ENCODE results near the gene P4HA2.
A peak's percentile ranks its signal among the peaks of the same experiment; 100 is the strongest.

P4HA2 gene

DNA sequence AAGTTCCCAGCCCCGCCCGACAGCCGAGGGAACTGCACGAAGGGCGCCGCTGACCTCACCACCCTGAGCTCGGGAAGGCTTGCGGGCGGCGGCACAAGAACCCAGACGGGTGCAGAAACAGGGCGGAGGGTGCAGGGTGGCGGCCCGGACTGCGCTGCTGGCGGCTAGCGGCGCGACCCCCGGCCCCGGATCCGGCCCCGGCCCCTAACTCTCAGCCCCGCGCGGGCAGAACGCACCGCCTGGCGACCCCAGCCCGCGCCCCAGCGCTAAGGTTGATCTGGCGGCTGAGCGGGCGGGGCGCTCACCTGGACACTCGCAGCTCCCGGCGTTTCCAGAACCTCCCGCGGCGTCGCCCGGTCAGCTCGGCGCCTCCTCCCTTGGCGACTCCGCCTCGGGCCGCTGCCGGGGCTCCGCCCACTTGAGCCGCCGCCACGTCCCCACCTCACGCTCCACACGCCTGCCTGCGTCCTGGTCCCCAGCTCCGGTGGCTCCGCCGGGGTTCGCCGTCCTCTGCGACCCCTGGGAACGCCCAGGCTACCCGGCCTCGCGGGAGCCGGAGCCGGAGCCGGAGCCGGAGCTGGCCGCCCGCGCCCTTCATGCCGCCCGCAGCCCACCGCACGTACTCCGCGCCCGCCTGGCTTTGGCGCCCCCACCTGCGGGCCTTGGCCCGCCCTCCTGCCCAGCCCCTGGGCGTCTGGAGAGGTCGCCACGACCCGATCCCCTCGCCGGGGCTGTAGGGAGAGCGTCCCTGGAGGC is at the start of gene P4HA2:
Gene P4HA2, minus strand, starts transcription at position 369 of the 756 bp plus-strand sequence. CDS start 9,227 bp downstream, outside the sequence.
- no peak for DNase-seq (ENCODE audit: low read depth)

GRCh38 chr5:132277256-132277655 is 49.6 kb upstream of the P4HA2 start:
- DNase-seq (ENCODE audit: low read depth): no peak

DNA sequence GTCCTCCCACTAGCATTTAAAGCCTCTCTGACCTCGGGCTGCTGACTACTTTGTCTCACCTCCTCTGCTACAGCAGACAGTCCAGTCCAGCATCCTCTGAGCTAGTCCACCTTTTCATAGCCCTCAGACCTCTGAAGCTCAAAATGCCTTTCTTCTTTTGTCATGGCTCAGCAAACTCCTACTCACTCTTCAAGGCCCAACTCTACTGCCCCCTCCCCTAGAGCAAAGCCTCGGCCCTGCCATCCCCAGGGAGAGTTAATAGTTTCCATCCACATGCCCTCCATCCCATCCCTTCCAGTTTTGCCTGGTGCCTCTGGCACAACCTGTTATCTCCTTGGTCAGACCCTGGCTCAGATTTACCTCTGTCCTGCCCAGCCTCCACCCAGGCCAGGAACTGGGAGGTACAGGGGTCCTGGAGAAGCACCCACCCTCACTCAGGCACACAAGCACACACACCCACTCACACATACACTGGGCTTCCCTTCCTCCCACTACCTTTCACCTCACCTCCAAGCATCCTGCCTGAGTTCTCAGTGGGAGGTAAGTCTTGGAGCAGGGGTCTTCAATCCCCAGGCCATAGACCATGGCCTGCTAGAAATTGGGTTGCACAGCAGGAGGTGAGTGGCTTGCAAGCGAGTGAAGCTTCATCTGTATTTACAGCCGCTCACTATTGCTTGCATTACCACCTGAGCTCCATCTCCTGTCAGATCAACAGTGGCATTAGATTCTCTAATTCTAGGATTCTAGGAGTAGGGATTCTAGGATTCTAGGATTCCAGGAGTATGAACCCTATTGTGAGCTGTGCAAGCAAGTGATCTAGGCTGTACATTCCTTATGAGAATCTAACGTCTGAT is 47.9 kb upstream of the P4HA2 start:
- no peak for DNase-seq (ENCODE audit: low read depth)

DNA sequence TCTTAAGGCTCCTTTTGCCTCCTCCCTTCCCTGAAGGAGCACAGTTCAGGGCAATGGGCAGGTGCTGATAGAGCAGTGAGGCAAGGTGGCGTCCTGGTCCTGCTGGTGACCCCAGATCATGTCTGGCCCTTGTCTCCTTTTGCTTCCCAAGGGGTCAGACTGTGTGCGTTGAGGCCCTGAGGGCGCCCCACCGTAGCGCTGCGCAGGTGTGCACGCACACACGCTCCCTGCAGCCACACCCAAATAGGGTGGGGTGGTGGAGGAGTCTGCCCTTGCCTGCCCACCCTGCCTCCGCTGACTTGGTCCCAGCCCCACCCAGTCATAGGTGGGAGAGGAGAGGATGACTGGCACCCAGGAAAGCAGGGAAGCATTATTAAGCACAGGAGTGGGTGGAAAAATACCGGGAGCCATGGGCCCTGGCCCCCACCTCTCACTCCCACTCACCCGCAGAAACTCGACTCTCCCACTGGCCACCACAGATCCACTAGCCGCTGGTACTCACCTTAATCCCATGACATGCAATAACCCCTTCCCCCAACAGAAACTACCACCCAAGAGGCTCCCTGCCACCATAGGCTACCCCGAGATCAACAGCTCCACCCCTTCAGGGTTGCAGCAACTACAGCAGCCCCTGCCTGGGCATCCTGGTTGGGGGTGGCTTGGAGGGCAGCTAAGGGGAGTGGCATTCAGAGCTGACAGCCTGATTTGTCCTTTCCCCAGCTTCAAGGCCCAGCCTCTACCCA is 46.6 kb upstream of the P4HA2 start:
- no peak for DNase-seq (ENCODE audit: low read depth)

DNA sequence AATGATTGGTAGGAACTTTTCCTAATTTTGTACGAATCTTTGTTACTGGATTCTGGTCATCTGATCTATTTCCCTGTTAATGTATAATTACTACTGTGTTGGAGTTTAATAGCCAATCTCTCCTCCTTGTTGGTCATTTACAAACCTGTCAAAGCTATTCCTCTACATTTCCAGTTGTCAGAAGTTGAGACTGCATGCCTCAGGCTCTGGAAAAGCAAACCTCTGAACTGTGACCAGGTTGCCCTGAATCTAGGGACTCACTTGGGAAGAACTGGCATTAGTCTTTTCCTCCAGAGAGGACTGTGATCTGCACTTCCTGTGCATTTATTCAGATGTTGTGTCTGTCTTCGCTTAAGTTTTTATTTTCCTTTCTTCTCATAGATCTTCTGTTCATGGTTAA is 46.0 kb upstream of the P4HA2 start:
- no peak for DNase-seq (ENCODE audit: low read depth)

- no peak for DNase-seq (ENCODE audit: low read depth)
Measured at GRCh38 chr5:132272311-132273210, 44.9 kb upstream of the P4HA2 start.

GRCh38 chr5:132271251-132272246 is 43.9 kb upstream of the P4HA2 start:
- DNase-seq (ENCODE audit: low read depth): no peak

- DNase-seq (ENCODE audit: low read depth): no peak
Measured at GRCh38 chr5:132270706-132271105, 43.1 kb upstream of the P4HA2 start.

DNA sequence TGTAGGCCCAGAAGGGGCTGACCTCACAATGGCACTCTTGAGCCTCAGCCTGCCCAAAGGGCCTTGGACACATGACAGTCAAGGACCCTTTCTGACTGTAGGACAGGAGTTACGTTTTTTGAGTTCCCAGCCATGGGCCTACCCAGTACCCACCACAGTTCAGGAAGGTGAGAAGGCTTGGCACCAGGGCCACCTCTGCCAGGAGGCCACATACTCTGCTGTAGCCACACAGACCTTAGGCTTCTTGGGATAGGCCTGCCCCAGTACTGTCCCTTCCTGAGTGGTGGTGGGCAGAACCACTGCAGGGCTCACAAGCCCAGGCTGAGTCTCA is 42.6 kb upstream of the P4HA2 start:
- DNase-seq (ENCODE audit: low read depth): no peak

DNA sequence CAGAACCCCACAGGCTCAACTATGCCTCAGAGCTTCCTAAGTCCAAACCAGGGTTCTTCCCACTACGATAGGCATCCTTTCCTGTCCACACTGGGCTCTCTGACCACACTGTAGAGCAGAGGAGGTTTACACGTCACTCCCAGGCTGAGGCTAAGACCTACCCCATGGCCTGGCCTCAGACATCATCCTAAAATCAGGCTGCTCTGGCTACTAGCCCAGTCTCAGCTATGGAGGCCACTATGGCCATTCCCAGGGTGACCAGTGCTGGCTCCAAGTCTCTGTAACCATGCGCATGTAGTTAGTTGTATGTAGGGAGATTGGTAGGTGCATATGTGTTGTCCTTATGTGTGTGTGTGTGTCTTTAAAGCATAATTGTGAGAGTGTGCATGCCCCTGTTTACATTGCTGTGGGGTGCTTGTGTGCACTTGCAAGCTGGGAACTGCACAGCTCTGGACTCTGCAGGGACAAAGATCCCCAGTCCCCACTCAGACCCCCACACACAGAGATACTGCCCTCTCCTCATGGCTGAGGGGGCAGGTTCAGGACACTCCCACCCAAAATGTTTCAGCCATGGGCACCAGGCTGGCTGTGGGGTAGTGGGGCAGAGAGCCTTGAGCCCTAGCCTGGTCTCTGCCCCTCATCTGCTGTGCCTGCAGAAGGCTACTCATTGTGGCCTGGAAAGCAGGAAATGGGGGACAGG is 42.1 kb upstream of the P4HA2 start:
- no peak for DNase-seq (ENCODE audit: low read depth)

DNA sequence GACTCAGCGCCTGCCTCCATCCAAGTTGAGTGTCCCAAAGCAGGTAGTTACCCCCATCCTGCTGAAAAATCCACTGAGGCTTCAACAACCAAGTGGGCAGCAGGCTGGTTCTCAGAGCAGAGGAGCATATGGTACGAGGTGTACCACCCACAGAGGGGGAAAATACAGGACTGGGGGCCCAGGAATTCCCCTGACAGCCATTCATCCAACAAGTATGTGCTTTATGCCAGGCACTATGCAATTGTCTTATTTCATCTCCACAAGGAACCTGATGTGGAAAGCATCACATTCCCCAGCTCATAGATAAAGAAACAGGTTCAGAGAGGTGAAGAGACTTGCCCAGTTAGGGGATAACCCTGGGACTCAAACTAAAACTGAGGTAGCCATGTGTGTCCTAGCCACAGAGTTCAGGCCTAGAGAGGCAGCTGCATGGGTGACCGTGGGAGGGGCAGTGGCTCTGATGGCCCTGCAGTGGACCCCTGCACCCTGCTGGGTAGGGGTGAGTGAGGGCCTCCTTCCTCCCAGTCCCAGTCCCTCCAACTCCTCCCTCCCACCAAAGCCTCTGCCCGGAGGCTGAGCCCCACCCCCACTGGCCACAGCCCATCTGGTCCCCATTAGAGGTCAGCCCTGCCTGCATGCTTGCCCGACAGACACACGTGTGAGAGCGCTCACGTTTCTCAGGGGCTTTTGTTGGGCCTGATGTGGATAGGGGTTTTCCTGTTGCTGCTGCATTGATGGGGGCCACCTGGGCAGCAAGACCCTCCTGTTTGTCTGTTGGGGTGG is 41.3 kb upstream of the P4HA2 start:
- DNase-seq (ENCODE audit: low read depth): no peak

GRCh38 chr5:132267931-132268768 is 40.5 kb upstream of the P4HA2 start:
- DNase-seq (ENCODE audit: low read depth): no peak

DNA sequence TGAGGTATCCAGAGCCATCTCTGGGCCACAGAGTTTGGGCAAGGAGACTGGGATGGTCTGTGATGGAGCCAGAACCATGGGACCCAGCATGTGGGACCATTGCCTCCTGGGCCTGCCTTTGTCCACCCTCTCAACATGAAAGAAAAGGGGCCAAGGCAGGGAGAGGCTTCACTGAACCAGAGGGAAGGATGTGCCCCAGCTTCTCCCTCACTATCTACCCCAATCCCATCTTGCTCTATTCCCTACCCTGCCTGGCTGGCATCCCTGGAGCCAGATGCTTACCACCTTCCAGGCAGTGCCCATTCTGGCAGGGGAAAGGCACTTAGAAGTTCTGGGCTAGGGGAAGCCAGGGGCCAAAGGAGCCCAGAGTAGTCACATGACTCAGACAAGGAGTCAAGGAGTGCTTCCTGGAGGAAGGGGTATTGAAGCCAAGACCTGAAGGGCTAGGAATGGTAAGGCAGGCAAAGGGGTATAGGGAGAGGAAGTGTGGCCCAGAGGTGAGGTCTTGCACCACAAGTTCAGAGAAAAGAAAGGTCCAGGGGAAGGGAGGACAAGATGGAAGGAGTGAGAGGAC is 39.6 kb upstream of the P4HA2 start:
- DNase-seq (ENCODE audit: low read depth): no peak

GRCh38 chr5:132266836-132267160 is 39.1 kb upstream of the P4HA2 start:
- no peak for DNase-seq (ENCODE audit: low read depth)

- DNase-seq (ENCODE audit: low read depth): no peak
Measured at GRCh38 chr5:132266031-132266835, 38.6 kb upstream of the P4HA2 start.

GRCh38 chr5:132265336-132266030 is 37.8 kb upstream of the P4HA2 start:
- peak; percentile 97 for DNase-seq (ENCODE audit: low read depth)
